CD4-positive, CD25-positive, alpha-beta regulatory T cell (primary cell): ENCODE data around the gene SRCIN1. TPM values are rescaled to one million over a fixed set of nuclear protein-coding genes. Genes with fewer than 3 reads are reported as not detected.
"Not testable (repeated sequence)": the region's sequence is repeated elsewhere in the genome, so short reads cannot be mapped to it uniquely, and the experiment has no call there.

Source experiments
- ATAC-seq, 2 donors: fragments of 150-1000 bp; cut with Tn5 transposase; one replicate each; pipeline ENCODE4 v1.10.0; 2021; ENCODE audit warnings: low read depth in 2 of 2, moderate number of reproducible peaks in 2 of 2, moderate library complexity in 1 of 2
- DNase-seq, 3 donors: peaks; one replicate each; pipeline versions ENCODE4 v3.0.0 to v3.0.0-alpha.2; 2012 to 2022; ENCODE audit warnings: mixed read lengths in 1 of 3
- H3K27ac ChIP-seq: one replicate; pipeline ENCODE4 v1.7.0; 2013; ENCODE audit warnings: mild to moderate bottlenecking, low read length; ENCODE audit not compliant: insufficient read depth, poor library complexity, severe bottlenecking
- H3K27me3 ChIP-seq: one replicate; pipeline ENCODE4 v1.7.0; 2013; ENCODE audit warnings: low read length; ENCODE audit not compliant: control insufficient read depth, insufficient read depth
- H3K36me3 ChIP-seq: one replicate; pipeline ENCODE4 v1.7.0; 2013; ENCODE audit warnings: mild to moderate bottlenecking, low read length, moderate library complexity; ENCODE audit not compliant: control insufficient read depth, insufficient read depth
- H3K4me1 ChIP-seq: 2 replicates; pipeline ENCODE4 v1.7.0; 2013; ENCODE audit warnings: mild to moderate bottlenecking, low read length; ENCODE audit not compliant: insufficient read depth, control insufficient read depth, poor library complexity, severe bottlenecking
- H3K4me3 ChIP-seq: one replicate; pipeline ENCODE4 v1.7.0; 2013; ENCODE audit warnings: low read depth, mild to moderate bottlenecking, low read length, moderate library complexity
- H3K9me3 ChIP-seq, 2 experiments: 1 replicate in 1 of 2; 2 replicates in 1 of 2; pipeline ENCODE4 v1.7.0; 2013; ENCODE audit warnings: low read length in 2 of 2, mild to moderate bottlenecking in 1 of 2, moderate library complexity in 1 of 2; ENCODE audit not compliant: control insufficient read depth in 2 of 2
- H3K27ac Mint-ChIP-seq, 3 donors: one replicate each; pipeline ENCODE4 v1.8.0; 2020 to 2022; ENCODE audit warnings: mild to moderate bottlenecking in 3 of 3, mixed read lengths in 3 of 3, moderate library complexity in 2 of 3
- H3K27me3 Mint-ChIP-seq: one replicate; pipeline ENCODE4 v1.8.0; 2022; ENCODE audit warnings: mild to moderate bottlenecking, mixed read lengths
- H3K36me3 Mint-ChIP-seq: one replicate; pipeline ENCODE4 v1.8.0; 2020; ENCODE audit warnings: mixed read lengths
- H3K4me1 Mint-ChIP-seq, 4 donors: one replicate each; pipeline ENCODE4 v1.8.0; 2020 to 2022; ENCODE audit warnings: mixed read lengths in 4 of 4, mild to moderate bottlenecking in 1 of 4
- H3K4me3 Mint-ChIP-seq, 4 donors: one replicate each; pipeline ENCODE4 v1.8.0; 2020 to 2022; ENCODE audit warnings: mild to moderate bottlenecking in 4 of 4, mixed read lengths in 4 of 4, moderate library complexity in 3 of 4
- H3K9me3 Mint-ChIP-seq, 7 donors: one replicate each; pipeline ENCODE4 v1.8.0; 2020 to 2022; ENCODE audit warnings: mixed read lengths in 7 of 7, mild to moderate bottlenecking in 3 of 7, moderate library complexity in 2 of 7
- polyA plus RNA-seq, 4 donors: library from polyadenylated mRNA; unstranded; fragments of 300-500 nt; fragmentation: Illumina TruSeq; gene quantifications; one replicate each; pipeline ENCODE4 v1.2.3, GENCODE V29; 2021
- total RNA-seq: library from RNA; stranded (reverse); gene quantifications from one replicate; pipeline ENCODE4 v1.2.3, GENCODE V29; 2022

Gene SRCIN1
- total and polyA plus RNA-seq, 5 donors from 2014 or later, result not detected

GRCh38 chr17:38501718-38502117 lies 104.0 kb downstream of the SRCIN1 start:
- not testable (repeated sequence) for H3K27me3 ChIP-seq, H3K4me1 ChIP-seq, H3K36me3 ChIP-seq, H3K27ac Mint-ChIP-seq, H3K36me3 Mint-ChIP-seq, H3K9me3 ChIP-seq, H3K27ac ChIP-seq, H3K27me3 Mint-ChIP-seq, H3K4me3 Mint-ChIP-seq, ATAC-seq, H3K9me3 Mint-ChIP-seq, DNase-seq, H3K4me3 ChIP-seq, H3K4me1 Mint-ChIP-seq

GRCh38 chr17:38499230-38499629 lies 106.5 kb downstream of the SRCIN1 start:
- ATAC-seq, H3K4me3 ChIP-seq, H3K36me3 ChIP-seq, H3K27ac Mint-ChIP-seq, H3K27me3 Mint-ChIP-seq, H3K27ac ChIP-seq, H3K36me3 Mint-ChIP-seq, H3K27me3 ChIP-seq, H3K9me3 ChIP-seq, H3K4me1 ChIP-seq, H3K4me3 Mint-ChIP-seq, H3K9me3 Mint-ChIP-seq, H3K4me1 Mint-ChIP-seq, DNase-seq: not testable (repeated sequence)

GRCh38 chr17:38498353-38498752 lies 107.4 kb downstream of the SRCIN1 start:
- H3K27ac ChIP-seq, result no peak overlapping the region
- H3K27me3 ChIP-seq, result no peaks in the 10 kb centered on the region
- DNase-seq, result no peak
- Mint-ChIP-seq H3K27ac (no peak overlapping the region), H3K4me1 (no peaks in the 10 kb centered on the region), H3K36me3 (no peaks in the 10 kb centered on the region), H3K9me3 (peaks cover 0 to 2% (median 0%) of the 10 kb centered on the region in 7 donors), H3K27me3 (no peaks in the 10 kb centered on the region), H3K4me3 (no peak overlapping the region)
- no peaks in the 10 kb centered on the region for H3K4me1 ChIP-seq
- H3K9me3 ChIP-seq, result no peaks in the 10 kb centered on the region
- H3K4me3 ChIP-seq, result no peak overlapping the region
- no peaks in the 10 kb centered on the region for H3K36me3 ChIP-seq
- no peak for ATAC-seq

- H3K27ac Mint-ChIP-seq, H3K36me3 Mint-ChIP-seq, H3K4me1 ChIP-seq, DNase-seq, H3K9me3 ChIP-seq, H3K27ac ChIP-seq, H3K4me1 Mint-ChIP-seq, H3K4me3 Mint-ChIP-seq, H3K9me3 Mint-ChIP-seq, H3K4me3 ChIP-seq, H3K27me3 Mint-ChIP-seq, H3K36me3 ChIP-seq, H3K27me3 ChIP-seq, ATAC-seq: not testable (repeated sequence)
Observed at GRCh38 chr17:38497656-38498055, 108.1 kb downstream of the SRCIN1 start.

- not testable (repeated sequence) for H3K27me3 ChIP-seq, H3K27ac Mint-ChIP-seq, H3K27ac ChIP-seq, H3K4me3 ChIP-seq, H3K9me3 Mint-ChIP-seq, DNase-seq, H3K9me3 ChIP-seq, H3K4me1 ChIP-seq, H3K4me3 Mint-ChIP-seq, H3K36me3 Mint-ChIP-seq, ATAC-seq, H3K36me3 ChIP-seq, H3K4me1 Mint-ChIP-seq, H3K27me3 Mint-ChIP-seq
Observed at GRCh38 chr17:38494152-38494551, 111.6 kb downstream of the SRCIN1 start.

- H3K27me3 Mint-ChIP-seq, H3K27ac ChIP-seq, H3K4me3 Mint-ChIP-seq, H3K9me3 Mint-ChIP-seq, H3K36me3 Mint-ChIP-seq, H3K9me3 ChIP-seq, H3K4me3 ChIP-seq, H3K27me3 ChIP-seq, H3K4me1 Mint-ChIP-seq, H3K36me3 ChIP-seq, H3K4me1 ChIP-seq: not testable (repeated sequence)
- peak; percentile 61 to 85 for ATAC-seq
- peak overlapping the region in 1 of 3 donors; percentile 75 for H3K27ac Mint-ChIP-seq
- peak; percentile 69 to 88 (median 85) for DNase-seq
Observed at GRCh38 chr17:38492067-38493040, 113.4 kb downstream of the SRCIN1 start.

- H3K4me1 Mint-ChIP-seq, result not testable (repeated sequence)
- H3K27ac Mint-ChIP-seq, result peak overlapping the region in 1 of 3 donors; percentile 75
Observed at GRCh38 chr17:38491346-38492066, 114.2 kb downstream of the SRCIN1 start.

More at GRCh38 chr17:38491346-38492066, 114.2 kb downstream of the SRCIN1 start:
- H3K27me3 Mint-ChIP-seq, H3K4me3 Mint-ChIP-seq, ATAC-seq, H3K27me3 ChIP-seq, H3K27ac ChIP-seq, H3K4me3 ChIP-seq, DNase-seq, H3K36me3 Mint-ChIP-seq, H3K4me1 ChIP-seq, H3K9me3 Mint-ChIP-seq, H3K9me3 ChIP-seq, H3K36me3 ChIP-seq: not testable (repeated sequence)
